Activated CD8-positive, alpha-beta T cell treated with anti-CD3 and anti-CD28 coated beads for 36 hours (primary cell): Measurements from ENCODE around the gene ST3GAL4. TPM values are rescaled to one million over a fixed set of nuclear protein-coding genes. Genes with fewer than 3 reads are reported as not detected.

Experiments used
- ATAC-seq: fragments of 200-7000 bp; cut with Tn5 transposase; one replicate; pipeline ENCODE4 v1.10.0; 2021; ENCODE audit warnings: mild to moderate bottlenecking, moderate library complexity
- CTCF ChIA-PET: fragments of 350-600 bp; sonication (Branson Sonifier 250); formaldehyde crosslinking; loops from one replicate; lab custom pipeline; 2021; ENCODE audit warnings: antibody characterized with exemption; lab: Charles Lee
- POLR2A ChIA-PET: fragments of 350-600 bp; sonication (Branson Sonifier 250); formaldehyde crosslinking; loops from one replicate; lab custom pipeline; 2021; ENCODE audit warnings: antibody characterized with exemption; lab: Charles Lee
- DNase-seq: peaks from one replicate; pipeline ENCODE4 v3.0.0-alpha.2; 2020
- H3K27ac Mint-ChIP-seq: one replicate; pipeline ENCODE4 v1.8.0; 2021; ENCODE audit warnings: mild to moderate bottlenecking, mixed read lengths
- H3K27me3 Mint-ChIP-seq: one replicate; pipeline ENCODE4 v1.8.0; 2021; ENCODE audit warnings: mixed read lengths
- H3K36me3 Mint-ChIP-seq: one replicate; pipeline ENCODE4 v1.8.0; 2021; ENCODE audit warnings: low read depth, mixed read lengths
- H3K4me1 Mint-ChIP-seq: one replicate; pipeline ENCODE4 v1.8.0; 2021; ENCODE audit warnings: low read depth, mixed read lengths
- H3K4me3 Mint-ChIP-seq: one replicate; pipeline ENCODE4 v1.8.0; 2021; ENCODE audit warnings: mild to moderate bottlenecking, moderate library complexity, mixed read lengths
- H3K9me3 Mint-ChIP-seq: one replicate; pipeline ENCODE4 v1.8.0; 2021; ENCODE audit warnings: mixed read lengths
- intact Hi-C: fragments of 100-400 bp; cut with micrococcal nuclease; formaldehyde crosslinking; loops from one replicate; pipeline ENCODE4 v1.10.0; 2022
- total RNA-seq, 2 experiments: library from RNA; stranded (reverse); gene quantifications; one replicate each; pipeline ENCODE4 v1.2.3, GENCODE V29; 2021
- TF ChIP-seq, protein P1 (sequence below): fragments of 200-600 bp; IDR thresholded peaks from one replicate; pipeline ENCODE4 v1.8.0; 2022; ENCODE audit warnings: antibody characterized with exemption, mild to moderate bottlenecking

The ST3GAL4 gene
- total RNA-seq, 2 experiments from 2014 or later, result 10.7 to 11.7 TPM

- TF ChIP-seq, protein P1, sequence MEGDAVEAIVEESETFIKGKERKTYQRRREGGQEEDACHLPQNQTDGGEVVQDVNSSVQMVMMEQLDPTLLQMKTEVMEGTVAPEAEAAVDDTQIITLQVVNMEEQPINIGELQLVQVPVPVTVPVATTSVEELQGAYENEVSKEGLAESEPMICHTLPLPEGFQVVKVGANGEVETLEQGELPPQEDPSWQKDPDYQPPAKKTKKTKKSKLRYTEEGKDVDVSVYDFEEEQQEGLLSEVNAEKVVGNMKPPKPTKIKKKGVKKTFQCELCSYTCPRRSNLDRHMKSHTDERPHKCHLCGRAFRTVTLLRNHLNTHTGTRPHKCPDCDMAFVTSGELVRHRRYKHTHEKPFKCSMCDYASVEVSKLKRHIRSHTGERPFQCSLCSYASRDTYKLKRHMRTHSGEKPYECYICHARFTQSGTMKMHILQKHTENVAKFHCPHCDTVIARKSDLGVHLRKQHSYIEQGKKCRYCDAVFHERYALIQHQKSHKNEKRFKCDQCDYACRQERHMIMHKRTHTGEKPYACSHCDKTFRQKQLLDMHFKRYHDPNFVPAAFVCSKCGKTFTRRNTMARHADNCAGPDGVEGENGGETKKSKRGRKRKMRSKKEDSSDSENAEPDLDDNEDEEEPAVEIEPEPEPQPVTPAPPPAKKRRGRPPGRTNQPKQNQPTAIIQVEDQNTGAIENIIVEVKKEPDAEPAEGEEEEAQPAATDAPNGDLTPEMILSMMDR, result no peak
- ChIA-PET CTCF (no interaction called here), POLR2A (no interaction called here)
These were observed 100.6 kb downstream of the ST3GAL4 start for GRCh38 chr11:126456089-126456488.

DNA sequence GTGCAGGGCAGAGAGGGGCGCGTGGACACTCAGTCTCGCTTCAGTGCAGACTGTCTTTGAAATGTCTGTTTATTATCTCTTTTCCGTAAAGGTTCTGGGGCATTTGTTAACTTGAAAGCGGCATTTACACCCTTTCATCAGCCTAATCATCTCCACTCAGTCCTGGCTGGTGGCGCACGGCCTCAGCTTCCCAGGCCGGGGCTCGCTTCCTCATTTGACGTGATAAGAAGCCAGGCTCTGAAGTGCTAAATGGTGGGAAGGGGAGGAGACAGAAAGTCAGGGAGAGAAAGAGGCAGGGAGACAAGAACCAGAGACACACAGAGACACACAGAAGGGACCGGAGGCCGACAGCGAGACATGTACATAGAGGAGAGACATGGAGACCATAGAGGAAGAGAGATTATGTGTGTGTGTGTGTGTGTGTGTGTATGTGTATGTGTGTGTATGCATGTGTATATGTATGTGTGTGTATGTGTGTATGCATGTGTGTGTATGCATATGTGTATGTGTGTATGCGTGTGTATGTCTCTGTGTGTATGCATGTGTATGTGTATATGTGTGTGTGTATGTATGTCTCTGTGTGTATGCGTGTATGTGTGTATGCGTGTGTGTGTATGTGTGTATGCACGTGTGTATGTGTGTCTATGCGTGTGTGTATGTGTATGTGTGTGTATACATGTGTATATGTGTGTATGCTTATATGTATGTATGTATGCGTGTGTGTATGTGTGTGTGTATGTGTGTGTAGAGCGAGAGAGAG lies 101.5 kb downstream of the ST3GAL4 start:
- H3K4me1 Mint-ChIP-seq, result no peaks in the 10 kb centered on the region
- H3K9me3 Mint-ChIP-seq, result no peaks in the 10 kb centered on the region
- intact Hi-C loops, result no loop called here
- ATAC-seq (no peak), DNase-seq (no peak)
- no peaks in the 10 kb centered on the region for H3K36me3 Mint-ChIP-seq
- H3K27ac Mint-ChIP-seq, result no peak overlapping the region
- TF ChIP-seq, protein P1, result no peak
- no peak overlapping the region for H3K4me3 Mint-ChIP-seq
- ChIA-PET POLR2A (no interaction called here), CTCF (no interaction called here)
- H3K27me3 Mint-ChIP-seq, result no peaks in the 10 kb centered on the region

More at GRCh38 chr11:126456089-126456488, 100.6 kb downstream of the ST3GAL4 start:
- ATAC-seq (no peak), DNase-seq (no peak)
- Mint-ChIP-seq H3K27me3 (no peaks in the 10 kb centered on the region), H3K27ac (no peak overlapping the region), H3K36me3 (no peaks in the 10 kb centered on the region), H3K9me3 (peaks cover 4% of the 10 kb centered on the region), H3K4me3 (no peak overlapping the region), H3K4me1 (no peaks in the 10 kb centered on the region)
- intact Hi-C loops, result no loop called here

DNA sequence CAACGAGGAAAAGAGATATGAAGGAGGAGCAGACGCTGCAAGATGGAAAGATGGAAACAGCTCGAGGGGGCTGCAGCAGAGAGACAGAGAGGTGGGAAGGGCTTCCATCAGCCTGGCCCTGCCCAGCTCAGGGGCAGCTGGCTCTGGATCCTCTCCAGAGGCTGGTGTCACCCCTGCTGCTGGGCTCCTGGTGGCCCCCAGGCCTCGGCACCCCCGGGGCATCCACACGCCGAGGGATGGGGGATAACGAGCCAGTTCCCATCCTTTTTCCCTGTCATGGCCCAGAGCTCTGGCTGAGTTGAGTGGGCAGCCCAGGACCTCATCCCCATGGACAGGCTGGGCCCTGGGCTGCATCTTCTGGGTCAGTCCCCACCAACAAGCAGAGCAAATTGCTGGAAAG lies 102.3 kb downstream of the ST3GAL4 start:
- no peaks in the 10 kb centered on the region for H3K4me1 Mint-ChIP-seq
- no peak for DNase-seq
- intact Hi-C loops, result no loop called here
- ChIA-PET CTCF (no interaction called here), POLR2A (no interaction called here)
- ATAC-seq, result no peak
- H3K27ac Mint-ChIP-seq, result no peak overlapping the region
- no peaks in the 10 kb centered on the region for H3K27me3 Mint-ChIP-seq
- H3K36me3 Mint-ChIP-seq, result no peaks in the 10 kb centered on the region
- TF ChIP-seq, protein P1, result no peak
- no peak overlapping the region for H3K4me3 Mint-ChIP-seq
- no peaks in the 10 kb centered on the region for H3K9me3 Mint-ChIP-seq

GRCh38 chr11:126459691-126460281 lies 104.3 kb downstream of the ST3GAL4 start:
- ChIA-PET CTCF (interaction anchor here (1.2 kb wide), 1 partner anchor 21 kb away, joined by 6 read pairs; no protein-coding TSS in a partner anchor), POLR2A (no interaction called here)
- H3K27me3 Mint-ChIP-seq, result peaks cover 2% of the 10 kb centered on the region
- TF ChIP-seq, protein P1, result no peak
- H3K36me3 Mint-ChIP-seq, result no peaks in the 10 kb centered on the region
- no peaks in the 10 kb centered on the region for H3K9me3 Mint-ChIP-seq
- intact Hi-C loops, result no loop called here
- peaks cover 4% of the 10 kb centered on the region for H3K4me1 Mint-ChIP-seq
- DNase-seq, result no peak
- ATAC-seq, result no peak
- H3K4me3 Mint-ChIP-seq, result no peak overlapping the region
- no peak overlapping the region for H3K27ac Mint-ChIP-seq

DNA sequence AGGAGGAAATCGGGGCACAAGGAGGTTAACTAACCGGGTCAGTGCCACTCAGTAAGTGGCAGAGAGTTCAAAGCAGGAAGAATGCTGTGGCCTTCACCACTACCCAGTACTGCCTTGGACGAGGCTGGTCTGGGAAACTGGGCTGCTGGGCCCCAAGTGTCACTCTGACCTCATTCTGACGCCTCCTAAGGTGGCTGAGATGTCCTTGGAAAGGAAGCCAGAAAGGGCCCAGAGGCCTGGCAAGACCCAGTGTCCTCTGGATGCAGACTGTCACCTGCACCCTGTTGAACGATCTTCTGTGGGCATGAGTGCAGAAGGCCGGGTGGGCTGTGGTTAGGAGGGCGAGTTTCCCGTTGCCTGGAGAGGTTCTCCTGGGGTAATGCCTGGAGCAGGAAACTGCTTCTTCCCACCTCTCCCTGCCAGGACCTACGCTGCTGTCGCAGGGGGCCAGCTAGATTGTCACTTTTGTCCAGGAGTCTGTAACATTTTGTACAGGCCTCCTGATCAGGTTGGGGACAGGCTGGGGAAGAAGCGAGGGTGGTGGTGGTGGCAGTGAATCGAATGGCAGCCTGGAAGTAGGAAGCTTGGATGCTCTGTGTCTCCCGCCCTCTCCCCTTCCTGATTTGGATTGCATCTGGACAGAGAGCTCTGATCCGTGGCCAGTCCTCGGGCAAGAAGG lies 105.1 kb downstream of the ST3GAL4 start:
- H3K4me1 Mint-ChIP-seq, result peaks cover 10% of the 10 kb centered on the region
- ATAC-seq (no peak), DNase-seq (no peak)
- H3K27me3 Mint-ChIP-seq, result peaks cover 2% of the 10 kb centered on the region
- ChIA-PET CTCF (no interaction called here), POLR2A (no interaction called here)
- H3K4me3 Mint-ChIP-seq, result no peak overlapping the region
- intact Hi-C loops, result no loop called here
- TF ChIP-seq, protein P1, result no peak
- H3K27ac Mint-ChIP-seq, result no peak overlapping the region
- no peaks in the 10 kb centered on the region for H3K36me3 Mint-ChIP-seq
- no peaks in the 10 kb centered on the region for H3K9me3 Mint-ChIP-seq
